Neural progenitor cell (in vitro differentiated cells): ENCODE results near the gene CYTH3. TPM values are rescaled to one million over a fixed set of nuclear protein-coding genes. Genes with fewer than 3 reads are reported as not detected.

Experiments
- DNase-seq: peaks from one replicate; pipeline ENCODE4 v3.0.0-alpha.2; 2016; ENCODE audit warnings: low spot score
- H2AFZ ChIP-seq: fragments of 200-600 bp; sonication (generic); replicated peaks from 2 replicates; pipeline ENCODE4 v1.6.1; 2016; ENCODE audit warnings: antibody characterized with exemption
- H3F3A ChIP-seq: fragments of 200-600 bp; sonication (generic); 2 replicates; pipeline ENCODE4 v1.6.1; 2016; ENCODE audit warnings: antibody characterized with exemption, low read depth
- H3K27ac ChIP-seq: fragments of 200-600 bp; sonication (generic); 2 replicates; pipeline ENCODE4 v1.5.1; 2016; ENCODE audit warnings: mild to moderate bottlenecking
- H3K27me3 ChIP-seq: fragments of 200-600 bp; sonication (generic); 2 replicates; pipeline ENCODE4 v1.6.1; 2016; ENCODE audit warnings: mild to moderate bottlenecking, moderate library complexity
- H3K36me3 ChIP-seq: fragments of 200-600 bp; sonication (generic); 2 replicates; pipeline ENCODE4 v1.5.1; 2016
- H3K4me1 ChIP-seq: fragments of 200-600 bp; sonication (generic); 2 replicates; pipeline ENCODE4 v1.6.1; 2016; ENCODE audit warnings: mixed run types
- H3K4me2 ChIP-seq: fragments of 200-600 bp; sonication (generic); 2 replicates; pipeline ENCODE4 v1.6.1; 2016
- H3K4me3 ChIP-seq: fragments of 200-600 bp; sonication (generic); 2 replicates; pipeline ENCODE4 v1.5.1; 2016
- H3K79me2 ChIP-seq: fragments of 200-600 bp; sonication (generic); 2 replicates; pipeline ENCODE4 v1.6.1; 2016; ENCODE audit warnings: low read depth
- H3K9ac ChIP-seq: fragments of 200-600 bp; sonication (generic); 2 replicates; pipeline ENCODE4 v1.6.1; 2016
- H3K9me3 ChIP-seq: fragments of 200-600 bp; sonication (generic); 2 replicates; pipeline ENCODE4 v1.5.1; 2016; ENCODE audit warnings: low read depth
- H4K20me1 ChIP-seq: fragments of 200-600 bp; sonication (generic); 2 replicates; pipeline ENCODE4 v1.6.1; 2016; ENCODE audit warnings: low read depth
- H3K27ac Mint-ChIP-seq: 3 replicates; pipeline ENCODE4 v1.8.0; 2021; ENCODE audit warnings: mixed read lengths
- H3K27me3 Mint-ChIP-seq: 2 replicates; pipeline ENCODE4 v1.8.0; 2022; ENCODE audit warnings: low read depth, mild to moderate bottlenecking, inconsistent platforms, moderate library complexity, mixed read lengths; ENCODE audit not compliant: insufficient read depth
- H3K36me3 Mint-ChIP-seq: 3 replicates; pipeline ENCODE4 v1.8.0; 2021; ENCODE audit warnings: mixed read lengths
- H3K4me1 Mint-ChIP-seq: 3 replicates; pipeline ENCODE4 v1.8.0; 2021; ENCODE audit warnings: mixed read lengths
- H3K4me3 Mint-ChIP-seq: 3 replicates; pipeline ENCODE4 v1.8.0; 2021; ENCODE audit warnings: mild to moderate bottlenecking, moderate library complexity, mixed read lengths
- H3K9me3 Mint-ChIP-seq: 3 replicates; pipeline ENCODE4 v1.8.0; 2020; ENCODE audit warnings: mixed read lengths
- EZH2 ChIP-seq: fragments of 200-600 bp; sonication (generic); IDR thresholded peaks from 2 replicates; pipeline ENCODE4 v1.6.1; 2017; ENCODE audit warnings: antibody characterized with exemption, mild to moderate bottlenecking, moderate library complexity
- EZH2phosphoT487 ChIP-seq: fragments of 200-600 bp; sonication (generic); IDR thresholded peaks from 2 replicates; pipeline ENCODE4 v1.6.1; 2017; ENCODE audit warnings: antibody characterized with exemption
- total RNA-seq: library from RNA; depleted of rRNA; stranded (reverse); fragments of >200 nt; gene quantifications from 2 replicates; pipeline ENCODE4 v1.2.3, GENCODE V29; 2015; ENCODE audit warnings: low replicate concordance
- TF ChIP-seq, protein P1 (sequence below): fragments of 200-600 bp; sonication (generic); IDR thresholded peaks from 2 replicates; pipeline ENCODE4 v1.5.1; 2017; ENCODE audit warnings: antibody characterized with exemption, mild to moderate bottlenecking

Gene CYTH3
- total RNA-seq, 1 donor from 2014 or later, result 10.9 TPM

DNA sequence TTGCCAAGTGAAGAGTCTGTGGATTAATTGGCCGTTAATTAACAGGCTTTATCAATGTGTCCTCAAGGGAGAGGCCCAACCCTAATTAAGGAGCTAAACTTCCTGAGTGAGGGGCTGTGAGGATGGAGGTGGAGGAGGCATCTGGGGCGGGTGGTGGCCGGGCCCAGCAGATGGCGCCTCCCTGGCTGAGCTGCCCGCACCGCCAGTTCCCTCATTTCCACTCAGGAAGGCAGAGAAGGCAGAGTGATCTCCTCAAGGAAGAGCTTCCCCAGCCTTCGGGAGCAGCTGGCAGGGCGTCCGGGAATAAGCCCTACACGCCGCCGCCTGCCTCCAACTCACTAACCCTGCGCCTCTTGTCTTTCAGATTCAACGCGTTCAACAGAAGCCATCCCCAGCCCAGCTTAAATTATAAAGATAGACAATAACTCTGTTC lies 112.2 kb downstream of the CYTH3 start:
- peak; percentile 80 for DNase-seq
- Histone ChIP-seq H3K36me3 (peaks cover 11% of the 10 kb centered on the region), H3K27ac (no peak overlapping the region), H3K4me2 (no peak overlapping the region), H4K20me1 (peaks cover 8% of the 10 kb centered on the region), H3K4me3 (no peak overlapping the region), H3K9me3 (no peaks in the 10 kb centered on the region), H3K9ac (no peak overlapping the region), H3K27me3 (no peaks in the 10 kb centered on the region), H2AFZ (no peak overlapping the region), H3F3A (peaks cover 9% of the 10 kb centered on the region), H3K79me2 (no peaks in the 10 kb centered on the region), H3K4me1 (peaks cover 3% of the 10 kb centered on the region)
- no peaks in the 10 kb centered on the region for H3K27me3 Mint-ChIP-seq
- TF ChIP-seq EZH2phosphoT487, result no peak
- TF ChIP-seq, protein P1, sequence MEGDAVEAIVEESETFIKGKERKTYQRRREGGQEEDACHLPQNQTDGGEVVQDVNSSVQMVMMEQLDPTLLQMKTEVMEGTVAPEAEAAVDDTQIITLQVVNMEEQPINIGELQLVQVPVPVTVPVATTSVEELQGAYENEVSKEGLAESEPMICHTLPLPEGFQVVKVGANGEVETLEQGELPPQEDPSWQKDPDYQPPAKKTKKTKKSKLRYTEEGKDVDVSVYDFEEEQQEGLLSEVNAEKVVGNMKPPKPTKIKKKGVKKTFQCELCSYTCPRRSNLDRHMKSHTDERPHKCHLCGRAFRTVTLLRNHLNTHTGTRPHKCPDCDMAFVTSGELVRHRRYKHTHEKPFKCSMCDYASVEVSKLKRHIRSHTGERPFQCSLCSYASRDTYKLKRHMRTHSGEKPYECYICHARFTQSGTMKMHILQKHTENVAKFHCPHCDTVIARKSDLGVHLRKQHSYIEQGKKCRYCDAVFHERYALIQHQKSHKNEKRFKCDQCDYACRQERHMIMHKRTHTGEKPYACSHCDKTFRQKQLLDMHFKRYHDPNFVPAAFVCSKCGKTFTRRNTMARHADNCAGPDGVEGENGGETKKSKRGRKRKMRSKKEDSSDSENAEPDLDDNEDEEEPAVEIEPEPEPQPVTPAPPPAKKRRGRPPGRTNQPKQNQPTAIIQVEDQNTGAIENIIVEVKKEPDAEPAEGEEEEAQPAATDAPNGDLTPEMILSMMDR, result peak; percentile 76
- peaks cover under 1% of the 10 kb centered on the region for H3K4me1 Mint-ChIP-seq
- peaks cover 20% of the 10 kb centered on the region for H3K36me3 Mint-ChIP-seq
- H3K4me3 Mint-ChIP-seq, result no peak overlapping the region
- H3K27ac Mint-ChIP-seq, result no peak overlapping the region
- H3K9me3 Mint-ChIP-seq, result no peaks in the 10 kb centered on the region

DNA sequence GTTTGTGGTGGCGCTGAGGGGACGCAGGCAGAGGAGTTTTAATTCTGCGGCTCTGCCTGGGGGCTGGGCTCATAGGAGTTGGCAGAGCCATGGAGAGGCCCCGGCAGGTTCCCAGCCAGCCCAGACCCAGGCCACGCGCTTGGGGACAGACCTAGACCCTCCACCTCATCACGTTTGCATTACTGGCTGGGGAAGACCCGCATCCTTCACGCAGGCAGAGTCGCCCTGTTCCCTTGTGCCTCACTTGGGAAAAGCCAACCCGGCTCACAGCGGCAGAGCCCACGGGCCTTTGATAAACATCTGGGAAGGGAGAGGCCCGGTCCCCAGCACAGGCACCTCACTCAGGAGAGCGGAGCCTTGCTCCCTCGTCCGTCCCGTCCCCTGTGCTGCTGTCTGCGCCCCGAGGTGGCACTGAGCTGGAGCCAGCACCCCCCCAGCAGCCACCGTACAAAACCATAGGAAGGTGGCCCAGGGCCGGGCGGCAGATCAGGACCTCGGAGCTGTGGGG lies 112.8 kb downstream of the CYTH3 start:
- Histone ChIP-seq H3K79me2 (no peaks in the 10 kb centered on the region), H3K27ac (peak overlapping the region; percentile 37), H3K9ac (no peak overlapping the region), H3K4me1 (peaks cover 3% of the 10 kb centered on the region), H3K4me3 (no peak overlapping the region), H3K36me3 (peaks cover 11% of the 10 kb centered on the region), H2AFZ (no peak overlapping the region), H4K20me1 (peaks cover 8% of the 10 kb centered on the region), H3K9me3 (no peaks in the 10 kb centered on the region), H3K4me2 (no peak overlapping the region), H3F3A (peaks cover 9% of the 10 kb centered on the region), H3K27me3 (no peaks in the 10 kb centered on the region)
- H3K9me3 Mint-ChIP-seq, result no peaks in the 10 kb centered on the region
- H3K36me3 Mint-ChIP-seq, result peaks cover 22% of the 10 kb centered on the region
- H3K4me1 Mint-ChIP-seq, result no peaks in the 10 kb centered on the region
- TF ChIP-seq, protein P1, result no peak
- TF ChIP-seq EZH2phosphoT487, result no peak
- no peak for TF ChIP-seq EZH2
- no peaks in the 10 kb centered on the region for H3K27me3 Mint-ChIP-seq
- DNase-seq, result no peak
- no peak overlapping the region for H3K27ac Mint-ChIP-seq
- no peak overlapping the region for H3K4me3 Mint-ChIP-seq

DNA sequence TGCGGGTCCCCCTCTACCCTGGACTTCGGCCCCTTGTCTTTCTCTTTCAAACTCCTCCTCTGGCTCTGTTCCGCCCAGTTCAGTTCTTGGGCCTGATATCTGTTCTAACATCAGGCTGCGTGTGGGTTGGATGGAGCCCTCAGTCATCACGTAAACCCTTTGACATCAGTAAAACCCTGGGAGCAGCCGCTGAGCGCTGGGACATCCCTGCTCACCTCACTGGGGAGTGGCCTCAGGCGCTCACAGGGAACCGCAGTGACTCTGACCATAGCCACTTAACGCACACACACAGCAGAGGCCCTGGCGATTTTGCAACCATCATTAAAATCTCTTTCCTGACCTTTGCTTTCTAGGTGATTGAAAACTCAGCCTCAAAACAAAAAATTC lies 113.3 kb downstream of the CYTH3 start:
- H4K20me1 ChIP-seq, result peaks cover 8% of the 10 kb centered on the region
- peaks cover 11% of the 10 kb centered on the region for H3K36me3 ChIP-seq
- H3K9me3 Mint-ChIP-seq, result no peaks in the 10 kb centered on the region
- peaks cover 3% of the 10 kb centered on the region for H3K4me1 ChIP-seq
- no peak overlapping the region for H3K4me3 ChIP-seq
- H3K9ac ChIP-seq, result no peak overlapping the region
- TF ChIP-seq EZH2 (no peak), EZH2phosphoT487 (no peak)
- TF ChIP-seq, protein P1, result no peak
- H3K27ac ChIP-seq, result peak overlapping the region; percentile 46
- DNase-seq, result no peak
- peaks cover 22% of the 10 kb centered on the region for H3K36me3 Mint-ChIP-seq
- H3K27me3 Mint-ChIP-seq, result no peaks in the 10 kb centered on the region
- H3K9me3 ChIP-seq, result no peaks in the 10 kb centered on the region
- peak overlapping the region; percentile 50 for H3K27ac Mint-ChIP-seq
- no peaks in the 10 kb centered on the region for H3K27me3 ChIP-seq
- H3K4me1 Mint-ChIP-seq, result no peaks in the 10 kb centered on the region
- no peak overlapping the region for H2AFZ ChIP-seq
- H3K79me2 ChIP-seq, result no peaks in the 10 kb centered on the region
- peaks cover 9% of the 10 kb centered on the region for H3F3A ChIP-seq
- H3K4me3 Mint-ChIP-seq, result no peak overlapping the region
- no peak overlapping the region for H3K4me2 ChIP-seq
